NCI-H1436 (cell line): Measurements from ENCODE around the gene COL5A1.

Experiments
- DNase-seq: peaks from one replicate; lab custom pipeline; 2025; lab: John Stamatoyannopoulos, UW

COL5A1 gene

DNA sequence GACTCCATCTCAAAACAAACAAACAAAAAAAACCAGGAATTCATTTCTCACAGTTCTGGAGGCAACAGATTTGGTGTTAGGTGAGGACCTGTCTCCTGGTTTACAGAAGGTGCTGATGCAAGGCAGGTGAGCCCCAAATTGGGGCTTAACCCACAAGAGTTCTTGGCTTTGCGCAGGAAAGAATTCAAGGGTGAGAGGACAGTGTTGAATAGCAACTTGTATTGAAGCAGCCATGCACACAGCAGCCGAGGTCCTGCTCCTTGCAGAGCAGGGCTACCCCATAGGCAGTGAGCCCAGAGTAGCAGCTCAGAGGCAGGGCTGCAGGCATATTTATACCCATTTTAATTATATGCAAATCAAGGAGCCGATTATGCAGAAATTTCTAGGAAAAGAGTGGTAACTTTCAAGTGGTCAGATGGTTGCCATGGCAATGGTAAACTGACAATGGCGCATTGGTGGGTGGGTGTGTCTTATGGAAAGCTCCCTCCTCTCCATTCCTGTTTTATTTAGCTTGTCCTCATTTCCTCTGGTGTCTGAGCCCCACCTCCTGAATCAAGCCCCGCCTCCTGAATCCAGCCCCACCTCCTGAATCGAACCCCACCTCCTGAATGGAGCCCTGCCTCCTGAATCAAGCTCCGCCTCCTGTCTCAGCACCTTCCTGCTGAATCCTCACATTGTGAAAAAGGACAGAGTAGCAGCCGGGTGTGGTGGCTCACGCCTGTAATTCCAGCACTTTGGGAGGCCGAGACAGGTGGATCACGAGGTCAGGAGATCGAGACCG is 34.5 kb upstream of the COL5A1 start:
- no peak for DNase-seq

GRCh38 chr9:134607971-134608370 is 33.6 kb upstream of the COL5A1 start:
- DNase-seq, result no peak

DNA sequence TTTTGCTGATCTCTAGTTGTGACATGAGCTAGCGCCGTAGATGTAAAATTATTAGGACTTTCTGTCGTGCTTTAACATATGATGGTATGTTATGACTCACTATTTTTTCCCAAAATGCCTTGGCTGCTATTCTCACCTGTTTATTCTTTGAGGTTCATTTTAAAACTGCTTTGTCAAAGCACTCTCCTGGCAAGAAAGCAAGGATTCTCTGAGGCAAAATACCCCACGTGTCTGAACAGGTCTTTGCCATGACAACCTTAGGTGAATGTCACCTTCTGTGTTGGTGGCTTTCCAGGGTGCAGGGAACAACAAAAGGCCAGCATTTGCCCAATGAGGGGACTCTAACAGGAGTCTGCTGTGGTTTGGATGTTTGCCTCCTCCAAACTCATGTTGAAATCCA is 30.6 kb upstream of the COL5A1 start:
- no peak for DNase-seq

DNA sequence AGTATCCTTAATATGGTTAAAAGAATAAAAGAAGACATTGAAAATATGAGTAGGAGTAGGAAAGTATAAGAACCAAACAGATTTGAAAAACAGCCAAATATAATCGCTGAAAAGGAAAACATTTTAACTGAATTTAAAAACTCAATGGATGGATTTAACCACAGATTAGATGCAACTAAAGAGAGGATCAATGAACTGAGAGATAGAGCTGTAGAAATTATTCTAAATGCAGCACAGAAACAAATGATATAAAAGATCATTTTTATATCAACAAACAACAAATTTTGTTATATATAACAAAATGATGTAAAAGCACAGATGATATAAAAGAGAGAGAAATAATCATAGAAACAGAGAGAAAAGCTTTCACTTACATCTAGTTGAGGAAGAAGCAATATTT is 29.3 kb upstream of the COL5A1 start:
- DNase-seq, result no peak

DNA sequence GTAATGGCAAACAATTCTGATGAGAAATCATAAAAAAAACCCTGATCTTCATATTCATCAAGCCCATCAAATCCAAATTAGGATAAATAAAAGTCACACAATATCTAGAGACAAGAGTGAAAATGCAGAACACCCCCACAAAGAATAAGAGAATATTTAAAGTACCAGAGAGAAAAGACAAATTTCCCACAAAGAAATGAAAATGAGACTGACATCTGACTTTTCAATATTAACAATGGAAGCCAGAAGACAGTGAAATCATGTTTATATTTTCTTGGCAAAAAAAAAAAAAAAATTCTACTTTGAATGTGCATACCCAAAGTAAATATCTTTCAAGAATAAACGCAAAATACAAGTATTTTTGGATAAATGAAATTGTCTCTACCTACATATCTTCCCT is 28.9 kb upstream of the COL5A1 start:
- no peak for DNase-seq

DNA sequence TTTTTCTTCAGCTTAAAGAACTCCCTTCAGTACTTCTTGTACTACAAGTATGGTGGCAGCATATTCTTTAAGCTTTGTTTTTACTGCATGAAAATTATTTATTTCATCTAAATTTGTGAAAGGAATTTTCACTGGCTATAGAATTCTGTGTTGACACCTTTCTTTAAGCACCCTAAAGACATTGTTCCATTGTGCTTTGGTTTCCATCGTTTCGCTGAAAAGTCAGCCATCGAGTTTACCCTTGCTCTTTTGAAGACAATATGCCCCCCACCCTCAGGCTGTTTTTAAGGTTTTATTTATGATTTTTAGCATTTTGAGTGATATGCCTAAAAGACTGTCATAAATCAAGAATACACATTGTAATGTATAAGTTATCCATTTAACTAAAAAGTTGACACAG is 27.3 kb upstream of the COL5A1 start:
- no peak for DNase-seq

DNA sequence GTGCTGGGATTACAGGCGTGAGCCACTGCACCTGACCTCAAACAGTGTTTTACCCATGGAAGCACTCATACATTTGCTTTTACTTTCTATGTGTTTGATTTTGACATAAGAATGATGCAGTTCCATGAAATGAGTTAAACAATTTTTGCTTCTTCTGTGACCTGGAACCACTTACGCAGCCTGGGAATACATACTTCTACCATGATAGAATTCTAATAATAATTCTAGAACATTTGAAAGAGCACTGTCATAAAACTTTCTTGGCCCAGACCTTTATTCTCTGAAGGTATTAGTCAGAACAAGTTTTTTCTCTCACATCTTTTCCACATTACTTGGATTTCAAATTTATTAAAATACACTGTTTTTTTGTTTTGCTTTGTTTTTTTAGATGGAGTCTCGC is 25.3 kb upstream of the COL5A1 start:
- DNase-seq, result no peak

DNA sequence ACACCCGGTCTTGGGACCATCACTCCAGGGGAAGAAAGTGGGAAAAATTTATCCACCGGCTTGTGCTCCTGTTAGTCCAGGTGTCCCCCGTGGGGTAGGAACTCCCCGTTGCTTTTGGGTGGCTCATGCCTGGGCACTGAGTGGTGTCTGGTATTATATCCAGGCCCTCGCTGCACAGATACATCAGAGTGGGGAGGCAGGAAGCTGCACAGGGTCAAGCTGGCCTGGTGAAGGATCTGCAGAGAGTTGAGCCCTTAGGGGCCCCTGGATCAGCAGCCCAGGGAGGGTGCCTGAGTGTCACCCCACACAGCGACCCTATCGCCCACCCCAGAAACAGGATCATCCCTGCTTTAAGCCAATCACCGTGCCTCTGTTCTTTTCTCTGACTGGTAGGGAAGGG is 24.4 kb upstream of the COL5A1 start:
- no peak for DNase-seq

DNA sequence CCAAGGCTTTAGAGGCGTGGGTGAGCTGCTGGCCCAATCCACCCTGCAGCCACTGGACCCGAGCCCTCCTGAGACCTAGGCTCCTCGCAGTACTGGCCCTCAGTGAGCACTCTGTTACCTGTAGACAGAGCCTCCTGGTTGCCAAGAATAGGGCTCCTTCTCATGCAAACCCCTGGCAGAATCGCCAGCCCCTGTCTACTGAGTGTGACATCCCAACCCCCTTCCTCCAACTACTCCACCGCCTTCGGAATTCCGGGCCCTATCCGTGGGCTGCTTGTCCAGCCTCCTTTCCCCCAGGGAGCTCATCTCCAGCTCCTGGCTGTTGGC is 23.8 kb upstream of the COL5A1 start:
- DNase-seq, result no peak

DNA sequence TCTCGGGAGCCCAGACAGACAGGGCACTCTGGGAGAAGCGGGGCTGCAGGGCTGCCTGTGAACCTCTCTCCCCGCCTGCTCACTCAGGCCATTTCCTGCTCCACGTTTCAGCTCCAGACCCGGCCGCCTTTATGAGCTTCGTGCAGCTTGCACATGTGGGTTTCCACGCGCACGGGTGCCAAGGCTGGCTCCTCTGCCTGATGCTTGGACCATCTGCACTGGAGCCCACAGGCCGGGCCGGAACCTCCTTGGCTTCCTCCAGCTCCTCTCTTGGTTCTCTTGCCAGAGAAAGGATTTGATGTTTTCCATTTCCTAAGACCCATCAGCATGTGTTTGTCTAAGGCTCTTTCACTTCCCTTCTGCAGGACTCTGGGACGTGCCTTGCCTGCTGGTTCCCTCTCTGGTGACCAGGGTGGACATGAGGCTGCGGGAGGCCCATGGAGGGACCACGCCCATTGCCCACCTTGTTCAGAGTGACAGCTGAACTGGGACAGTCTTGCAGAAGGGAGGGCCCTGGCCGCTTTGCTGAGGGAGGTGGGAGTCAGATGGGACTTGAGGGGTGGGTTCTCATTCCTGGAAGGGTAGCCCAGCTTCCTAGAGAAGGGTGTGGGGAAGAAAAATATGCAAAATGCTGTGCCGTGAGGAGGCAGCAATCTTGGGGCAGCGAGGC is 23.3 kb upstream of the COL5A1 start:
- no peak for DNase-seq

DNA sequence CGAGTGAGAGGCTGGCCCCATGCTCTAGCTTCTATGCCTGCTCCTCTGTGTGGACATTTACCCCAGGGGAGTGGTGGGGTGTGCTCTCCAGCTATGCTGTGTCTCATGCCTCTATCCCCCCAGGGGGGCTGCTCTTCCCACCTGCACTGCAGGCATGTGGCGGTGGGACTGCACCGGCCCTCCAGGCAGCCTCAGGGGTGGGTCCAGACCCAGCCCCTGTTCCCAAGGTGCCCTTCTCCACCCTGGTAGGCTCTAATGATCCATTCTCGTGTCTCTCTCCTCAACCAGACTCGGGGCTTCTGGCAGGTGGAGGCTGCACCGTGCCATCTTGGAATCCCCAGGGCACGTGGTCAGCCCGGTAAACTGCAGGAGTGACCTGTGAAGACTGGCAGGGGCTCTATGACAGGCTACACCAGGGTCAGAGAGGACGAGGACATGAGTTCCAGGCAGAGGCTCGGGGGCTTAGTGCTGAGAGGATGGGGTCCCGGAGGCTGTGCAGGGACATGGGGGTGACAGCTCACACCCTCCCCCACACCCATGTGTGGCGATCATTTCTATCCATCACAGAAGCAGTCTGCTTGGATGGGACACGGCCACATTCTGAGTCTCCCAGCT is 22.7 kb upstream of the COL5A1 start:
- DNase-seq, result no peak

DNA sequence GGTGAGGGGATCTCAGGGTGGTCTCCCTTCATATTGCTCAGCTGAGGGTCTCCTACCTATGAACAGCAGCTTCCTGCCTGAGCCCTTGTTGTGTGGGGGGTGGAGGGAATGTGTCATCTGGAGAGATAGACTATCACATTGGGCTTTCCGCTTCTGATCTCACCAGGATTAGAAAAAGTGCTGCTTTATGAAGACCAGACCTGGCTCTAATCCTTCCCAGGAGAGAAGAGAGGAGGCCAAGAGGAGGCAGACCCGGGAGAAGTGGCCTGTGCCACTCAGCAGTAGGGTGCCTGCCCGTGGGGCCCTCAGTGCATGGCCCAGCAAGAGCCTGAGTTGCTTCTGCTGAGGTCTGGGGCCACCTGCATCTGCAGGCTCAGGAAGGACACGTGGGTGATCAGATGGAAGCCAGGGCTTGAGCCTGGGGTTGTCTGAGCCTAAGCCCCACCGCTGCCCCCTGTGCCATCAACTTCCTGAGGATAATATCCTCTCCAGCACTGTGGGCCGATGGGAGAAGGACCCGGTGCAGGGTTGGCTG is 22.1 kb upstream of the COL5A1 start:
- no peak for DNase-seq

- no peak for DNase-seq
These were observed 21.5 kb upstream of the COL5A1 start for GRCh38 chr9:134619983-134620661.

- no peak for DNase-seq
These were observed 20.6 kb upstream of the COL5A1 start for GRCh38 chr9:134620751-134621557.

GRCh38 chr9:134621558-134622110 is 20.0 kb upstream of the COL5A1 start:
- DNase-seq, result no peak

- DNase-seq, result no peak
These were observed 18.7 kb upstream of the COL5A1 start for GRCh38 chr9:134622896-134623257.

- DNase-seq, result no peak
These were observed 18.1 kb upstream of the COL5A1 start for GRCh38 chr9:134623258-134624066.

DNA sequence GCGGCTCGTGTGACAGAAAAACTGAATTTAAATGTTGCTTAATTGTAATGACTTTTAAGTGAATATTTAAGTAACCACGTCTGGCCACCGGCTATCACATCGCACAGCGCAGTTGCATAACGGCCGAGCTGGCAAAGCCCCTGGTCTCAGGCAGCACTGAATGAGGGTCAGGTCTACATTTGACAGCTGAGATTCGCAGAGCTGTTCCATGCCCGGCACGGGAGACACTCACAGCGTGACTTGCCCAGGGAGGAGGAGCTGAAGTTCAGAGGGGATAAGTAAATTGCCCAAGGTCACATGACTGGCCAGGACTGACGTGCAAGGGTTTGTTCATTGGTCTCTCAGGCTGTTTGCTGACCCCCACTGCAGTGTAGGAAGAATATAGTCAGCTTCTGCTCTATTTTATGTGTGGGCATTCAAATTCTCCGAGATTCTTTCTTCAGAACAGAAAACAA is 17.4 kb upstream of the COL5A1 start:
- DNase-seq, result no peak

- DNase-seq, result no peak
These were observed 16.9 kb upstream of the COL5A1 start for GRCh38 chr9:134624621-134625181.

GRCh38 chr9:134625361-134626068 is 16.1 kb upstream of the COL5A1 start:
- no peak for DNase-seq
